HG03045 (cell line): ENCODE measurements around the gene KIR2DL1.
"Not testable (repeated sequence)": the region's sequence is repeated elsewhere in the genome, so short reads cannot be mapped to it uniquely, and the experiment has no call there.

Experiments used
- ATAC-seq: cut with Tn5 transposase; IDR thresholded peaks from one replicate; pipeline ENCODE4 v1.9.1; 2021; ENCODE audit warnings: mild to moderate bottlenecking, moderate library complexity; ENCODE audit not compliant: unreplicated experiment

KIR2DL1 gene

DNA sequence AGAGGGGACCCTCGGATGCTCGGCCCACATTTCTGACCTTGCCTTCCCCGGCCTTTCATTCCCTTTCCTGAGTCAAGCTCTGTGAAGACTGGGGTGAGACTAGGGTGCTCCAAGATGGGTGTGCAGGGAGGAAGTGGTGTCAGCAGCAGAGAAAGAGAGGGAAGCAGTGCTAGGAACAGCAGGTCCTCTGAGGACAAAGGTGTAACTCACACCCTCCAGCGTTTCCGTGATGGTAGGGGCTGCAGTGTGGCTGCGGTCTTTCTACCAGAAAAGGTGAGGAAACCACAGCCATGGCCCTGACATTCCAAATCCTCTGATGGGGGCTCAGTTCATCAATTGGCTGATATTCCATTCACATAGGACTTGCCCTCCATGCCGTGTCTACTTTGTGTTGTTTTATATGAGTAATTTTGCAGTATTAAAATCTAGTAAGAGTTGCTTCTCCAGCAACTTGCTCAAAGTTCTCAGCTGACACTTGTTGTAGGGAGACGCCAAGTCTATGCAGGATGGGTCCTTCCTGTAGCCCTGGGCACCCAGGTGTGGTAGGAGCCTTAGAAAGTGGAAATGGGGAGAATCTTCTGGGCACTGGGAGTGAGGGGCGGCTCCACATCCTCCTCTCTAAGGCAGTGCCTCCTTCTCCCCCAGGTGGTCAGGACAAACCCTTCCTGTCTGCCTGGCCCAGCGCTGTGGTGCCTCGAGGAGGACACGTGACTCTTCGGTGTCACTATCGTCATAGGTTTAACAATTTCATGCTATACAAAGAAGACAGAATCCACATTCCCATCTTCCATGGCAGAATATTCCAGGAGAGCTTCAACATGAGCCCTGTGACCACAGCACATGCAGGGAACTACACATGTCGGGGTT, 48.3 kb downstream of the KIR2DL1 start:
- no peak for ATAC-seq

DNA sequence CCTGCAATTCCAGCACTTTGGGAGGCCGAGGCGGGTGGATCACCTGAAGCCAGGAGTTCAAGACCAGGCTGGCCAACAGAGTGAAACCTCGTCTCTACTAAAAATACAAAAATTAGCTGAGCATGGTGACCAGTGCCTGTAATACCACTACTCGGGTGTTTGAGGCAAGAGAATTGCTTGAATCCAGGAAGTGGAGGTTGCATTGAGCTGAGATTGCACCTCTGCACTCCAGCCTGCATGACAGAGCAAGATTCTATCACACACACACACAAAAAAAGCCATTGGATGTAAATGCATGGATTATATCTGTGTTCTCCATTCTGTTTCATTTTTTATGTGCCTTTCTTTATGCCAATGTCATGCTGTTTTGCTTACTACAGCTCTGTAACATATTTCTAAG, 54.8 kb downstream of the KIR2DL1 start:
- ATAC-seq, result not testable (repeated sequence)

GRCh38 chr19:54825326-54825725, 55.7 kb downstream of the KIR2DL1 start:
- not testable (repeated sequence) for ATAC-seq

GRCh38 chr19:54828064-54828463, 58.5 kb downstream of the KIR2DL1 start:
- ATAC-seq, result not testable (repeated sequence)

GRCh38 chr19:54832496-54832895, 62.9 kb downstream of the KIR2DL1 start, which contains the start of gene KIR2DS4:
TSS of gene KIR2DS4 (plus strand) at chr19:54832676.
- ATAC-seq, result not testable (repeated sequence)
